Parathyroid adenoma (tissue), 2 donors: Measurements from ENCODE around the gene ZBTB20.

Experiments
- H2AFZ ChIP-seq: fragments of 300-600 bp; sonication (generic); one replicate; pipeline ENCODE4 v1.7.0; 2017; ENCODE audit warnings: antibody characterized with exemption, mild to moderate bottlenecking
- H3K27ac ChIP-seq: fragments of 300-600 bp; sonication (generic); one replicate; pipeline ENCODE4 v1.7.0; 2017
- H3K27me3 ChIP-seq: fragments of 300-600 bp; sonication (generic); one replicate; pipeline ENCODE4 v1.7.0; 2017; ENCODE audit warnings: low read length; ENCODE audit not compliant: control insufficient read depth, insufficient read depth
- H3K36me3 ChIP-seq: fragments of 300-600 bp; sonication (generic); one replicate; pipeline ENCODE4 v1.7.0; 2017; ENCODE audit warnings: low read length; ENCODE audit not compliant: control insufficient read depth, insufficient read depth
- H3K4me1 ChIP-seq: fragments of 300-600 bp; sonication (generic); one replicate; pipeline ENCODE4 v1.7.0; 2017; ENCODE audit warnings: control low read depth
- H3K4me2 ChIP-seq: fragments of 300-600 bp; sonication (generic); one replicate; pipeline ENCODE4 v1.7.0; 2017; ENCODE audit warnings: low read length
- H3K4me3 ChIP-seq: fragments of 300-600 bp; sonication (generic); one replicate; pipeline ENCODE4 v1.7.0; 2017; ENCODE audit warnings: low read depth, low read length
- H3K79me2 ChIP-seq: fragments of 300-600 bp; sonication (generic); one replicate; pipeline ENCODE4 v1.7.0; 2017; ENCODE audit warnings: control low read depth
- H3K9ac ChIP-seq: fragments of 300-600 bp; sonication (generic); one replicate; pipeline ENCODE4 v1.7.0; 2017; ENCODE audit warnings: mild to moderate bottlenecking
- H3K9me3 ChIP-seq: fragments of 300-600 bp; sonication (generic); one replicate; pipeline ENCODE4 v1.7.0; 2017; ENCODE audit warnings: low read length; ENCODE audit not compliant: control insufficient read depth
- TF ChIP-seq, protein P1 (sequence below): fragments of 300-600 bp; sonication (generic); IDR thresholded peaks from one replicate; pipeline ENCODE4 v1.7.0; 2017; ENCODE audit warnings: antibody characterized with exemption, mild to moderate bottlenecking
- donor health status: primary hyperparathyroidism.

The ZBTB20 gene

GRCh38 chr3:114892131-114892879 lies 254.8 kb downstream of the ZBTB20 start:
- Histone ChIP-seq H3K4me3 (no peak overlapping the region), H3K4me1 (no peaks in the 10 kb centered on the region), H3K36me3 (no peaks in the 10 kb centered on the region), H3K27me3 (no peaks in the 10 kb centered on the region), H3K9me3 (no peaks in the 10 kb centered on the region), H2AFZ (no peak overlapping the region), H3K4me2 (no peak overlapping the region), H3K27ac (no peak overlapping the region), H3K9ac (no peak overlapping the region), H3K79me2 (no peaks in the 10 kb centered on the region)
- TF ChIP-seq, protein P1, sequence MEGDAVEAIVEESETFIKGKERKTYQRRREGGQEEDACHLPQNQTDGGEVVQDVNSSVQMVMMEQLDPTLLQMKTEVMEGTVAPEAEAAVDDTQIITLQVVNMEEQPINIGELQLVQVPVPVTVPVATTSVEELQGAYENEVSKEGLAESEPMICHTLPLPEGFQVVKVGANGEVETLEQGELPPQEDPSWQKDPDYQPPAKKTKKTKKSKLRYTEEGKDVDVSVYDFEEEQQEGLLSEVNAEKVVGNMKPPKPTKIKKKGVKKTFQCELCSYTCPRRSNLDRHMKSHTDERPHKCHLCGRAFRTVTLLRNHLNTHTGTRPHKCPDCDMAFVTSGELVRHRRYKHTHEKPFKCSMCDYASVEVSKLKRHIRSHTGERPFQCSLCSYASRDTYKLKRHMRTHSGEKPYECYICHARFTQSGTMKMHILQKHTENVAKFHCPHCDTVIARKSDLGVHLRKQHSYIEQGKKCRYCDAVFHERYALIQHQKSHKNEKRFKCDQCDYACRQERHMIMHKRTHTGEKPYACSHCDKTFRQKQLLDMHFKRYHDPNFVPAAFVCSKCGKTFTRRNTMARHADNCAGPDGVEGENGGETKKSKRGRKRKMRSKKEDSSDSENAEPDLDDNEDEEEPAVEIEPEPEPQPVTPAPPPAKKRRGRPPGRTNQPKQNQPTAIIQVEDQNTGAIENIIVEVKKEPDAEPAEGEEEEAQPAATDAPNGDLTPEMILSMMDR, result no peak

DNA sequence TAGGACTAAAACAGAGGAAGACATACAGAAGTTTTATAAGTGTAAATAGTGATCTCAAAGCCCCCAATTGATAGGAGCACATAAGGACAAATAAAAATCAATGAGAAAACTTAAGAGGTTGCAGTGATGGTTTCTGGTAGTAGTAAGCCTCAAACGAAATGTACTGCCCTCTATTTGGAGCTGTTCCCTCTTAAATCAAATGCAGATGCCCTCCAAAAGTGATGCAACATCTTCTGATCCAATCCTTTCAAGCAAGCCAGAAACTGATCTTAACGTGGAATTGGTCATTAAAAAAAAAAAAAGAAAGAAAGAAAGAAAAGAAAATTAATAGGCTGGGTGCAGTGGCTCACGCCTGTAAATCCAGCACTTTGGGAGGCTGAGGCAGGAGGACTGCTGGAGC lies 259.3 kb downstream of the ZBTB20 start:
- H3K9me3 ChIP-seq, result no peaks in the 10 kb centered on the region
- H3K79me2 ChIP-seq, result no peaks in the 10 kb centered on the region
- H3K9ac ChIP-seq, result no peak overlapping the region
- H2AFZ ChIP-seq, result no peak overlapping the region
- H3K4me2 ChIP-seq, result no peak overlapping the region
- no peak overlapping the region for H3K27ac ChIP-seq
- no peaks in the 10 kb centered on the region for H3K27me3 ChIP-seq
- no peaks in the 10 kb centered on the region for H3K36me3 ChIP-seq
- no peaks in the 10 kb centered on the region for H3K4me1 ChIP-seq
- H3K4me3 ChIP-seq, result no peak overlapping the region
- TF ChIP-seq, protein P1, result no peak

DNA sequence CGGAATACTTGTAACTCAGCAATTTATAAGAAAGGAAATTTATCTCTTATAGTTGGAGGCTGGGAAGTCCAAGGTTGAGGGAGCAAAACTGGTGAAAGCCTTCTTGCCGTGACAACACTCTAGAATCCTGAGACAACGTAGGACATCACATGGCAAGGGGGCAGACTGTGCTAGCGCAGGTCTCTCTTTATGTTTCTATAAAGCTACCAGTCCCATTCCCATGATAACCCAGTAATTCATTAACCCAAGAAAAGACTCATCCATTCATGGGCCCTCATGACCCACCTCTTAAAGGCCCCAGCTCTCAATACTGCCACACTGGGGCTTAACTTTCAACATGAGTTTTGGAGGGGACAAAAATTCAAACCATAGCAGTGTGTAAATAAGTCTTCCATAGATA lies 260.2 kb downstream of the ZBTB20 start:
- no peak overlapping the region for H3K9ac ChIP-seq
- H3K9me3 ChIP-seq, result no peaks in the 10 kb centered on the region
- no peaks in the 10 kb centered on the region for H3K4me1 ChIP-seq
- H2AFZ ChIP-seq, result no peak overlapping the region
- TF ChIP-seq, protein P1, result no peak
- H3K27ac ChIP-seq, result no peak overlapping the region
- no peaks in the 10 kb centered on the region for H3K79me2 ChIP-seq
- H3K27me3 ChIP-seq, result no peaks in the 10 kb centered on the region
- no peaks in the 10 kb centered on the region for H3K36me3 ChIP-seq
- no peak overlapping the region for H3K4me3 ChIP-seq
- no peak overlapping the region for H3K4me2 ChIP-seq

DNA sequence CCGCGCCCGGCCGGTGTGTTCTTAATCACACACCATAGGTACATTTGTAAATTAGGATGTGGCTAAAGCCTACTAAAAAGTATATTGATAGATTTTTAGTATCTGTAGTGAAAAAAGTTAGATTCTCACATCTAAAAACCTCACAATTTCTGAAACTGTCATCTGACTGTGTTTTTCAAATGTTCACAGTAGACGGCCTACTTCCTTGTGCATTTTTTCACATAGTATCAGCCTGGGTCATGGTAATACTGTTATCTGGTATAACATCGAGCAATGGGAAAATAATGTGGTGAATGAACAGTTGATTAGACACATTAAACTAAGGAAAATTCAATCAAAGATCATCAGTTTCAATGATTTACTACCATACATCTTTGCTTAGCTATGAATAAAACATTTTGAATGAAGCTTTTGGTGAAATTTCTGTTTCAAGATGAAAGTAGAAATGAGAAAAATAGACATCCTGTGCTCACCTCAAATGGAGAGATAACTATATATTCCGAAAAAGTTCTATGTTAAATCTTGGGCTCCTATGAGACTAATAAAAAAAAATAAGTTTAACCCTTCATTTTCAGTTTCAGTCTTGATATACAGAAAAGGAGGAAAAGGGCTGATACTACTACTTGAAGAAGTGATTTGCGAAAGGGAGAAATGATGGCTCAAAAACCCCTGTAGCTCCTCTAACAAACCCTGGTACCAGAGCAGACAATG lies 262.7 kb downstream of the ZBTB20 start:
- TF ChIP-seq, protein P1, result no peak
- H3K4me3 ChIP-seq, result no peak overlapping the region
- H2AFZ ChIP-seq, result no peak overlapping the region
- H3K4me1 ChIP-seq, result peaks cover under 1% of the 10 kb centered on the region
- no peak overlapping the region for H3K4me2 ChIP-seq
- no peaks in the 10 kb centered on the region for H3K9me3 ChIP-seq
- no peak overlapping the region for H3K9ac ChIP-seq
- H3K36me3 ChIP-seq, result no peaks in the 10 kb centered on the region
- no peaks in the 10 kb centered on the region for H3K79me2 ChIP-seq
- no peaks in the 10 kb centered on the region for H3K27me3 ChIP-seq
- no peak overlapping the region for H3K27ac ChIP-seq
